ENCODE measurements around the gene SPTSSB. TPM values are rescaled to one million over a fixed set of nuclear protein-coding genes. Genes with fewer than 3 reads are reported as not detected.

SPTSSB gene, protein sequence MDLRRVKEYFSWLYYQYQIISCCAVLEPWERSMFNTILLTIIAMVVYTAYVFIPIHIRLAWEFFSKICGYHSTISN
- total RNA-seq (2021; ENCODE audit: unreplicated experiment) (2.9 TPM), Bru-seq, nascent RNA (percentile 40 among the genes with signal in this experiment), BruChase-seq, experiment 1, labeled RNA remaining after a 6-hour chase (percentile 39 among the genes with signal in this experiment), BruChase-seq, experiment 2, labeled RNA remaining after a 2-hour chase (percentile 37 among the genes with signal in this experiment)
- 2.3 and 3.5 TPM in 2 replicates for polyA plus RNA-seq (2012)
- long read RNA-seq, transcript SPTSSB-201 (3 exons, 3,103 nt): major isoform, 9 of 10 reads
- long read RNA-seq, partial matches to known transcripts: 0 of 10 reads
- long read RNA-seq, other reads (novel, unspliced or antisense): 0 of 10 reads

DNA sequence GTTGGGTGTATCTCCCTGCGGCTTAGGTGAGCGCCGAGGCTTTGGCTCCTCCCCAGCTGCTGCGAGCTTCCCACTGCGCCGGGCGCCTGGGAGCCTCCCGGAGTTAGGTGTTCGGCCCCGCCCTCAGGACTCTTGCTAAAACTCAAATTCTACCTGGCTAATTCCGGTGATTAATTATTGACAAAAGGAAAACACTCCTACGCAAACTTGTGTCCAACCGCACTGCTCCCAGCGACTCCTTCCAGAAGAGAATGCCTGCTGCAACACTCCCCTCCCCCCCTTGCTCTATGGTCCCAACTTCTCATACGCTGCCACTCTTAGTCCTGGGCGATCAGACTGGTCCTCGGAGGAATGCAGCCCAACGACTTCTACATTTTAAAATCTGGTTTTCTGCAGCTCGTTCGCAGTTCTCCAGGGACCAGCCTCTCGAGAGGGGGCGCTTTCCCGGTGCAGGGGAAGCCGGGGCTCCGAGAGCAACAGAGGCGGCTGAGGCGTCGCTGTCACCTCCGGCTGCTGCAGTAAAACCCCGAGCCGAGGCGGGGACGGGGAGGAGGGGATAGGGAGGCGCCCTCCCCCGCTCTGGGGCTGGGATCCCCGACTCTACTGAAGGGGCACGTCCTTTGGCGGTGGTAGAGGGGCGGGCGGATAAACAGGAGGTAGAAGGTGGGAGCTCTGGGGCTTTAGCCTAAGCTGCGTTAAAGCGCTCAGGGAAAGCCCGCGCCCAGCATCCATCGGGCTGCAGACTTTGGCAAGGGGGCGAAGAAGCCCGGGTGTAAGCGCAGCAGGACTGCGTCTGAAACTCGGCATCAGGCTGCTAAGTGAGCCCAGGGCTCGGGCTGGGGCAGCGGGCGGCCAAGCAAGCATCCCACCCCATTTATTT is at the start of gene SPTSSB:
TSS of gene SPTSSB (minus strand) at position 77 of the 880 bp plus-strand sequence. CDS start 25,194 bp downstream, outside the sequence.
- Histone ChIP-seq H3K4me2 (ENCODE audit: low read length) (peak within 1 kb of the TSS; percentile 94), H4K20me1 (ENCODE audit: insufficient read depth) (no peaks in the 10 kb centered on the region), H2AFZ (ENCODE audit: low read depth, low read length, poor library complexity, severe bottlenecking) (peak within 1 kb of the TSS; percentile 89), H3K4me1 (ENCODE audit: control insufficient read depth in 1 of 2, insufficient read depth in 2 of 2, low read length in 2 of 2) (peaks cover 14 to 25% of the 10 kb centered on the region in 2 experiments), H3K9me3 (ENCODE audit: control insufficient read depth in 1 of 2, insufficient read depth in 1 of 2, low read depth in 1 of 2, low read length in 2 of 2) (no peaks in the 10 kb centered on the region), H3K27me3 (ENCODE audit: insufficient read depth, low read length) (no peaks in the 10 kb centered on the region), H3K36me3 (ENCODE audit: control insufficient read depth in 1 of 2, insufficient read depth in 2 of 2, low read length in 2 of 2) (no peaks in the 10 kb centered on the region), H3K9me2 (ENCODE audit: insufficient read depth) (no peaks in the 10 kb centered on the region), H3K4me3 (replicated peaks in 1 of 2; ENCODE audit: low read depth in 1 of 2, low read length in 2 of 2) (peak within 1 kb of the TSS; percentile 53 to 73), H3K27ac (ENCODE audit: low read depth, low read length) (peak within 1 kb of the TSS; percentile 79), H3K9ac (ENCODE audit: low read length) (peak within 1 kb of the TSS; percentile 35), H3K79me2 (ENCODE audit: insufficient read depth, low read length) (no peaks in the 10 kb centered on the region)
- POLR2A ChIA-PET: interaction anchor here (1.2 to 1.6 kb wide), 2 partner anchors 12 to 13 kb away, joined by 3 to 5 read pairs; no protein-coding TSS in a partner anchor
- CTCF ChIA-PET: interaction anchor here (0.7 to 1.0 kb wide), 2 partner anchors 9 to 28 kb away, joined by 4 read pairs; no protein-coding TSS in a partner anchor
- TF ChIP-seq CBX3 (IDR thresholded peaks at IDR 0.05; ENCODE audit: low read depth) (peak; percentile 90; the same call in 1 of the 2 replicates), EGR1 (IDR thresholded peaks at IDR 0.05; ENCODE audit: low read depth) (peak; percentile 88), SP1 (IDR thresholded peaks at IDR 0.05; ENCODE audit: low read depth) (peak; percentile 65), YY1 (IDR thresholded peaks at IDR 0.05; ENCODE audit: extremely low read depth, insufficient replicate concordance, low read depth, low read length) (peak; percentile 9), RAD21 (IDR thresholded peaks at IDR 0.05; ENCODE audit: low read depth) (peak; percentile 26; the same call in 1 of the 2 replicates), CEBPB (IDR thresholded peaks at IDR 0.05; ENCODE audit: low read depth) (peak; percentile 28; the same call in 1 of the 2 replicates), SRF (IDR thresholded peaks at IDR 0.05; ENCODE audit: low read depth) (no peak; the same call in 1 of the 2 replicates), SIN3A (IDR thresholded peaks at IDR 0.05; ENCODE audit: low read depth) (peak; percentile 68; the same call in 1 of the 2 replicates)
- TF ChIP-seq, protein P1, sequence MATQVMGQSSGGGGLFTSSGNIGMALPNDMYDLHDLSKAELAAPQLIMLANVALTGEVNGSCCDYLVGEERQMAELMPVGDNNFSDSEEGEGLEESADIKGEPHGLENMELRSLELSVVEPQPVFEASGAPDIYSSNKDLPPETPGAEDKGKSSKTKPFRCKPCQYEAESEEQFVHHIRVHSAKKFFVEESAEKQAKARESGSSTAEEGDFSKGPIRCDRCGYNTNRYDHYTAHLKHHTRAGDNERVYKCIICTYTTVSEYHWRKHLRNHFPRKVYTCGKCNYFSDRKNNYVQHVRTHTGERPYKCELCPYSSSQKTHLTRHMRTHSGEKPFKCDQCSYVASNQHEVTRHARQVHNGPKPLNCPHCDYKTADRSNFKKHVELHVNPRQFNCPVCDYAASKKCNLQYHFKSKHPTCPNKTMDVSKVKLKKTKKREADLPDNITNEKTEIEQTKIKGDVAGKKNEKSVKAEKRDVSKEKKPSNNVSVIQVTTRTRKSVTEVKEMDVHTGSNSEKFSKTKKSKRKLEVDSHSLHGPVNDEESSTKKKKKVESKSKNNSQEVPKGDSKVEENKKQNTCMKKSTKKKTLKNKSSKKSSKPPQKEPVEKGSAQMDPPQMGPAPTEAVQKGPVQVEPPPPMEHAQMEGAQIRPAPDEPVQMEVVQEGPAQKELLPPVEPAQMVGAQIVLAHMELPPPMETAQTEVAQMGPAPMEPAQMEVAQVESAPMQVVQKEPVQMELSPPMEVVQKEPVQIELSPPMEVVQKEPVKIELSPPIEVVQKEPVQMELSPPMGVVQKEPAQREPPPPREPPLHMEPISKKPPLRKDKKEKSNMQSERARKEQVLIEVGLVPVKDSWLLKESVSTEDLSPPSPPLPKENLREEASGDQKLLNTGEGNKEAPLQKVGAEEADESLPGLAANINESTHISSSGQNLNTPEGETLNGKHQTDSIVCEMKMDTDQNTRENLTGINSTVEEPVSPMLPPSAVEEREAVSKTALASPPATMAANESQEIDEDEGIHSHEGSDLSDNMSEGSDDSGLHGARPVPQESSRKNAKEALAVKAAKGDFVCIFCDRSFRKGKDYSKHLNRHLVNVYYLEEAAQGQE (IDR thresholded peaks at IDR 0.05; ENCODE audit: low read depth): no peak
- TF ChIP-seq, protein P2, sequence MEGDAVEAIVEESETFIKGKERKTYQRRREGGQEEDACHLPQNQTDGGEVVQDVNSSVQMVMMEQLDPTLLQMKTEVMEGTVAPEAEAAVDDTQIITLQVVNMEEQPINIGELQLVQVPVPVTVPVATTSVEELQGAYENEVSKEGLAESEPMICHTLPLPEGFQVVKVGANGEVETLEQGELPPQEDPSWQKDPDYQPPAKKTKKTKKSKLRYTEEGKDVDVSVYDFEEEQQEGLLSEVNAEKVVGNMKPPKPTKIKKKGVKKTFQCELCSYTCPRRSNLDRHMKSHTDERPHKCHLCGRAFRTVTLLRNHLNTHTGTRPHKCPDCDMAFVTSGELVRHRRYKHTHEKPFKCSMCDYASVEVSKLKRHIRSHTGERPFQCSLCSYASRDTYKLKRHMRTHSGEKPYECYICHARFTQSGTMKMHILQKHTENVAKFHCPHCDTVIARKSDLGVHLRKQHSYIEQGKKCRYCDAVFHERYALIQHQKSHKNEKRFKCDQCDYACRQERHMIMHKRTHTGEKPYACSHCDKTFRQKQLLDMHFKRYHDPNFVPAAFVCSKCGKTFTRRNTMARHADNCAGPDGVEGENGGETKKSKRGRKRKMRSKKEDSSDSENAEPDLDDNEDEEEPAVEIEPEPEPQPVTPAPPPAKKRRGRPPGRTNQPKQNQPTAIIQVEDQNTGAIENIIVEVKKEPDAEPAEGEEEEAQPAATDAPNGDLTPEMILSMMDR (IDR thresholded peaks at IDR 0.05 in 2 of 3, conservative IDR thresholded peaks at IDR 0.05 in 1 of 3; ENCODE audit: borderline replicate concordance in 1 of 3, insufficient read depth in 1 of 3, low read depth in 2 of 3, low read length in 2 of 3): peak; percentile 19 to 29 (median 24); a peak in 4 of 6 replicates
- TF ChIP-seq, protein P3, sequence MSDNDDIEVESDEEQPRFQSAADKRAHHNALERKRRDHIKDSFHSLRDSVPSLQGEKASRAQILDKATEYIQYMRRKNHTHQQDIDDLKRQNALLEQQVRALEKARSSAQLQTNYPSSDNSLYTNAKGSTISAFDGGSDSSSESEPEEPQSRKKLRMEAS (IDR thresholded peaks at IDR 0.05): peak; percentile 75
- TF ChIP-seq, protein P4, sequence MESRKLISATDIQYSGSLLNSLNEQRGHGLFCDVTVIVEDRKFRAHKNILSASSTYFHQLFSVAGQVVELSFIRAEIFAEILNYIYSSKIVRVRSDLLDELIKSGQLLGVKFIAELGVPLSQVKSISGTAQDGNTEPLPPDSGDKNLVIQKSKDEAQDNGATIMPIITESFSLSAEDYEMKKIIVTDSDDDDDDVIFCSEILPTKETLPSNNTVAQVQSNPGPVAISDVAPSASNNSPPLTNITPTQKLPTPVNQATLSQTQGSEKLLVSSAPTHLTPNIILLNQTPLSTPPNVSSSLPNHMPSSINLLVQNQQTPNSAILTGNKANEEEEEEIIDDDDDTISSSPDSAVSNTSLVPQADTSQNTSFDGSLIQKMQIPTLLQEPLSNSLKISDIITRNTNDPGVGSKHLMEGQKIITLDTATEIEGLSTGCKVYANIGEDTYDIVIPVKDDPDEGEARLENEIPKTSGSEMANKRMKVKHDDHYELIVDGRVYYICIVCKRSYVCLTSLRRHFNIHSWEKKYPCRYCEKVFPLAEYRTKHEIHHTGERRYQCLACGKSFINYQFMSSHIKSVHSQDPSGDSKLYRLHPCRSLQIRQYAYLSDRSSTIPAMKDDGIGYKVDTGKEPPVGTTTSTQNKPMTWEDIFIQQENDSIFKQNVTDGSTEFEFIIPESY (IDR thresholded peaks at IDR 0.05; ENCODE audit: extremely low read depth, insufficient replicate concordance, low read length): no peak
- peak; percentile 78 for DNase-seq (ENCODE audit: low read depth, low spot score)
- peak; percentile 79 for ATAC-seq
- intact Hi-C loops (cut with micrococcal nuclease): no loop called here
- BruUV-seq (replicated peaks): no TSS peak
- RAD21 ChIA-PET (ENCODE audit: low non-redundant PET in 1 of 2, low total read pairs in 2 of 2, uncharacterized antibody in 2 of 2, unreplicated experiment in 2 of 2): interaction anchor here in 1 of 2 experiments (0.6 kb wide), 1 partner anchor 22 kb away, joined by 3 read pairs; no protein-coding TSS in a partner anchor
